ENCODE measurements around the gene MFAP2.
"Not testable (repeated sequence)": the region's sequence is repeated elsewhere in the genome, so short reads cannot be mapped to it uniquely, and the experiment has no call there.

- TF ChIP-seq POLR2A (IDR thresholded peaks at IDR 0.05; ENCODE audit: low read length); GATA1 (IDR thresholded peaks at IDR 0.05; ENCODE audit: low read depth, low read length): not testable (repeated sequence)
These were observed 51.0 kb downstream of the MFAP2 start for GRCh38 chr1:16929146-16930041.

Measured in erythroblast (primary cell).